Fibroblast of villous mesenchyme (primary cell): ENCODE data around the gene ELAVL1. TPM values are rescaled to one million over a fixed set of nuclear protein-coding genes. Genes with fewer than 3 reads are reported as not detected.
A peak's percentile ranks its signal among the peaks of the same experiment; 100 is the strongest.
"Not testable (repeated sequence)": the region's sequence is repeated elsewhere in the genome, so short reads cannot be mapped to it uniquely, and the experiment has no call there.

Experiments
- DNase-seq: peaks from one replicate; pipeline ENCODE4 v3.0.0-alpha.2; 2010; ENCODE audit warnings: low read depth
- H3K4me3 ChIP-seq: 2 replicates; pipeline ENCODE4 v1.5.1; 2011; ENCODE audit warnings: low read depth, mild to moderate bottlenecking, low read length
- total RNA-seq: library from RNA; depleted of rRNA; stranded (reverse); fragments of >200 nt; gene quantifications from 2 replicates; pipeline ENCODE4 v1.2.3, GENCODE V29; 2012
- TF ChIP-seq, protein P1 (sequence below): IDR thresholded peaks from 2 replicates; pipeline ENCODE4 v1.5.1; 2012; ENCODE audit warnings: low read depth, mild to moderate bottlenecking, low read length; ENCODE audit not compliant: insufficient read depth

The ELAVL1 gene
- total RNA-seq, 1 donor = 26.8 TPM

DNA sequence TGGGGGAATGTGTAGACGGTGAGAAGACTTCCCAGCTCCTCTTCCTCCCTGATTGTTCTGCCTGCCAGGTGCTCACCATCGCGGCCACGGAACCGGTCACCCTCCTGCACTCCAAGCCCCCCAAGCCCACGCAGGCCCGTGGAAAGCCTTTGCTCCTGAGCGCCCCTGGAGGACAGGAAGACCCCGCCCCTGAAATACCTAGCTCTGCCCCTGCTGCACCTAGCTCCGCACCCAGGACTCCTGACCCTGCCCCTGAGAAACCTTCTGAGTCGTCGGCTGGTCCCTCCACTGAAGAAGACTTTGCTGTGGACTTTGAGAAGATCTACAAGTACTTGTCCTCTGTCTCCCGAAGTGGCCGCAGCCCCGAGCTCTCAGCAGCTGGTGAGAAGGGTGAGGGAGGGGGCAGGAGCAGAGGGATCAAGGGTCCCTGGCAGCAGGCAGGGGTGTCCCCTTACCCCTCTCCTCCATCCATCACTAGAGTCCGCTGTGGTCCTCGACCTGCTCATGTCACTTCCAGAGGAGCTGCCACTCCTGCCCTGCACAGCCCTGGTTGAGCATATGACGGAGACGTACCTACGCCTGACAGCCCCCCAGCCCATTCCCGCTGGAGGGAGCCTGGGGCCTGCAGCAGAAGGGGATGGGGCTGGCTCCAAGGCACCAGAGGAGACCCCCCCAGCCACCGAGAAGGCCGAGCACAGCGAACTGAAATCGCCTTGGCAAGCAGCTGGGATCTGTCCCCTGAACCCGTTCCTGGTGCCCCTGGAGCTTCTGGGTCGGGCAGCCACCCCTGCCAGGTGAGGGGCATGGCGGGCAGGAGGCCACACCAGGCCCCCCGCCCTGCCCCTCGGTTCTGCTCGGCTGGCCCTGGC is 83.2 kb downstream of the ELAVL1 start:
- DNase-seq = no peak
- no peak overlapping the region for H3K4me3 ChIP-seq
- TF ChIP-seq, protein P1, sequence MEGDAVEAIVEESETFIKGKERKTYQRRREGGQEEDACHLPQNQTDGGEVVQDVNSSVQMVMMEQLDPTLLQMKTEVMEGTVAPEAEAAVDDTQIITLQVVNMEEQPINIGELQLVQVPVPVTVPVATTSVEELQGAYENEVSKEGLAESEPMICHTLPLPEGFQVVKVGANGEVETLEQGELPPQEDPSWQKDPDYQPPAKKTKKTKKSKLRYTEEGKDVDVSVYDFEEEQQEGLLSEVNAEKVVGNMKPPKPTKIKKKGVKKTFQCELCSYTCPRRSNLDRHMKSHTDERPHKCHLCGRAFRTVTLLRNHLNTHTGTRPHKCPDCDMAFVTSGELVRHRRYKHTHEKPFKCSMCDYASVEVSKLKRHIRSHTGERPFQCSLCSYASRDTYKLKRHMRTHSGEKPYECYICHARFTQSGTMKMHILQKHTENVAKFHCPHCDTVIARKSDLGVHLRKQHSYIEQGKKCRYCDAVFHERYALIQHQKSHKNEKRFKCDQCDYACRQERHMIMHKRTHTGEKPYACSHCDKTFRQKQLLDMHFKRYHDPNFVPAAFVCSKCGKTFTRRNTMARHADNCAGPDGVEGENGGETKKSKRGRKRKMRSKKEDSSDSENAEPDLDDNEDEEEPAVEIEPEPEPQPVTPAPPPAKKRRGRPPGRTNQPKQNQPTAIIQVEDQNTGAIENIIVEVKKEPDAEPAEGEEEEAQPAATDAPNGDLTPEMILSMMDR = no peak

DNA sequence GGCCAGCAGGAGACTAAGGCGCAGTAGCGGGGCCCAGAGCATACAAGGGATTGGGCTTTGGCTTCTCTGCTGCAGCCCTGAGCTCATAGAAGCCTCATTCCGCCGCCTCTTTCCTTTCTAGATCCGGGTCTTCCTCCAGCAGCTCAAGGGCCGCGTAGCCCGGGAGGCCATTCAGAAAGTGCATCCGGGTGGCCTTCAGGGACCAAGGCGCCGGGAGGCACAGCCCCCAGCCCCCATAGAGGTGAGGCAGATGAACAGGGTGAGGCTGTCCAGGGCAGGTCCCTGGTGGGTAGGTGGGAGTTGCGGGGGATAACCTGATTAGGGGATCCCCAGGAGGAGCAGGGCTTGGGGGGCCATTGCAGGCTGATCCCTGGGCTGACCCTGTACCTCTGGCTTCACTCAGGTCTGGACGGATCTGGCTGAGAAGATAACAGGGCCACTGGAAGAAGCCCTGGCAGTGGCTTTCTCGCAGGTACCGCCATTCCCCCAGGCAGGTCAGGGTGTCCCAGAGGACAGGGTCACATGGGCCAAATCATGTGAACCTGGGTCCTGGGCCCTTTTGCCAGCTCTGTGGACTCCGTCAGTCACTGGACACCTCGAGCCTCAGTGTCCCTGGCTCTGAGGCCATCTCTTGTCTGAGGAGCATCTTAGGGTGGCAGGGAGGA is 84.0 kb downstream of the ELAVL1 start:
- TF ChIP-seq, protein P1 = no peak
- H3K4me3 ChIP-seq = peak overlapping the region; percentile 66
- DNase-seq = no peak

DNA sequence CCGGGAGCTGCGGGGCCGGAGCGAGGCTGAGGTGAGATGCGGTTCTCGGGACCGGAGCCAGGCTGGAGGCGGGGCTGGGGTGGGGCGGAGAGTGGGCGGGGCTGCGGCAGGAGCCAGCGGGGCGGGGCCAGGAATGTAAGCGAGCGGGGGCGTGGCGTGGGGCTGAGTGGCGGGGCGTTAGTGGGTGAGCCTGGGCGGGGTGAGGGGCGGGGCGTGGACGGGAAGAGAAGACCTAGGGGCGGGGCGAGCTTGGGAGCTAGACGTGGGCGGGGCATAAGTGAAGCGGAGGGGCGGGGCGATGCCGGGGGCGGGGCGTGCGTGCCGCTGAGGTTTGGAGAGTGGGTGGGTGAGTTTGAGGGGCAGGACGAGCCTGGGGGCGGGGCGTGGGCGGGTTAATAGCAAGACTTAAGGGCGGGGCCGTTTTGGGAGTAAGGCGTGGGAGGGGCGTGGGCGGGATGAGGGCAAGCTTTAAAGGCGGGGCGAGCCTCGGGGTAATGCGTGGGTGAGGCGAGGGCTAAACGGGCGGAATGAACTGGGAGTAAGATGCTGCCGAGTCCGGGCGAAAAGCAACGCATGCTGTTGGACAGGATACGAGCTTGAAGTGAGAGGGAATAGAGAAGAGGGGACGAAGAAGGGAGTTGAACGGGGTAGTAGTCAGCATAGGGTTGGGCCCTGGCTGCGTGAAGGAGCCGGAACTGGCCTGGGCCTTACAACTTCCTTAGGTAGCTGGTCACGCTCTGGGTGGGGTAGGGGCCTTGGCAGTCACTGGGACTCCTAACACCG is 84.7 kb downstream of the ELAVL1 start:
- TF ChIP-seq, protein P1 = no peak
- DNase-seq = peak; percentile 99
- H3K4me3 ChIP-seq = peak overlapping the region; percentile 75

DNA sequence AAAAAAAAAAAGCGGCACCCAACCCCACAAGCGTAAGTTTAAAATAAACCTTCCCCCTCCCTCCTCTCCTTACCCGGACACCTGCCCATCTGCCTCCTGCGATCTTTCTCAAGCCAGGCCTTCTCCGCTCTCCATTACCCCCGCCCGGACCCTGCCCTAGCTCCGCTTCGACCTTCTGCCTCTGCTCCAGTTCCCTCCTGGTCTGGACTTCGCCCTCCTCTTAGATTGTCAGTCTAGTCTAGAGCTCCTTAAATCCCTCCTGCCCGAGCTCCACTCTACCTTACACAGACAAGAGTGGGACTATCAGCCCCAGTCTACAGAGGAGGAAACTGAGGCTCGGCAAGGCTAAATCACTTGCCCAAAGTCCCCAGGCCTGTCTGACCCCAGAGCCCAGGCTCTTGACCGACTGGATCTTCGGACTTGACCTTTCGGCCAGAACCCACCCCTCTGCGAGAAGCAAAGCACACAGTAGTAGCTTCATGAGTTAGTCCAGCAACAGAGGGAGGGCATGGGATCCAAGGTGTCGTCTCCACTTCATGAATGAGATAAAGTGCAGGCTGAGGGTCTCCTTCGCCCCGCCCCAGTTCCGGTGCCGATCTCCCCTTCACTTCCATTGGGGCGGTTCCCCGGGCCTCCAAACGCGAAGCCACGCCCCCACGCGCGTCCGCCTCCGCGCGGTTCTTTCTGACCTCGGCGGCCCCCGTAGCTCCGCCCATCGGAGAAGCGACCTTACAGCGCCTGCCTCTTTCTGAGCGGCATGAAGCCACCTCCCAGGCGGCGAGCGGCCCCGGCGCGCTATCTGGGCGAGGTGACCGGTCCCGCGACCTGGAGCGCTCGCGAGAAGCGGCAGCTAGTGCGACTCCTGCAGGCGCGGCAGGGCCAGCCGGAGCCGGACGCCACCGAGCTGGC is 85.6 kb downstream of the ELAVL1 start, which contains the start of gene SNAPC2:
Gene SNAPC2 (plus strand): TSS at position 729 of the 909 bp plus-strand sequence. CDS start 29 bp downstream, at position 758.
- H3K4me3 ChIP-seq = peak within 1 kb of the TSS; percentile 75
- DNase-seq = peak; percentile 95
- TF ChIP-seq, protein P1 = no peak

DNA sequence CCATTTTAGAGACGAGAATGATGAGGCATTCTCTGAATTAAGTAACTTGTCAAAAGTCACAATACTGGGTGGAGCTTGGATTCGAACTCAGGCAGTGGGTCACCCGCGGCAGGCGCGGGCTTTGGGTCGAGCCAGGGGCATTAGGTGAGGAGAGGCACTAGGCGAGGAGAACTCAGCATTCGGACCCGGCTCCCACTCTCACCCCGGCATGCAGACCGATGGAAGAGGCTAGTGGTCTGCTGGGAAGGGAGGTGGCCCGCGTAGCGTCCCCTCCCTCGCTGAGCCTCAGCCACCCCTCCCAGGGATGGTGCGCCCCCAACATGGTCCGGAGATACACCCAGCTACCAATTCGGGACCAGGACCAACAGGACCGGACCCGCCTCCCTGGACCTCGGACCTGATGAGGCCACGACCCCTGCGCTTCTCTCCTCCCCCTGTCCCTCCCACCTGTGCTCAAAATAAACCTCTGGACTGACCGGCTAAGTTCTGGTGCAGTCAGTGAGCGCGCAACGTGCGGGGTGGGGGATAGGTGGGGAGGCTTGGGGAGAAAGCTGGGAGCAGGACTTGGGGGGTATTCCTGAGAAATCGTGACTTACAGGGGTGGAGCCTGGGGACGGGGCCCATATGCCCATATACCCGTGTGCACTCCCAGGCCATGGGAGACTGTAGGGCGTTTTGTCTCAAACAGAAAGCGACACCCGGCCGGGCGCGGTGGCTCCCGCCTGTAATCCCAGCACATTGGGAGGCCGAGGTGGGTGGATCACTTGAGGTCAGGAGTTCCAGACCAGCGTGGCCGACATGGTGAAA is 86.6 kb downstream of the ELAVL1 start:
- H3K4me3 ChIP-seq = no peak overlapping the region
- TF ChIP-seq, protein P1 = no peak
- DNase-seq = no peak

DNA sequence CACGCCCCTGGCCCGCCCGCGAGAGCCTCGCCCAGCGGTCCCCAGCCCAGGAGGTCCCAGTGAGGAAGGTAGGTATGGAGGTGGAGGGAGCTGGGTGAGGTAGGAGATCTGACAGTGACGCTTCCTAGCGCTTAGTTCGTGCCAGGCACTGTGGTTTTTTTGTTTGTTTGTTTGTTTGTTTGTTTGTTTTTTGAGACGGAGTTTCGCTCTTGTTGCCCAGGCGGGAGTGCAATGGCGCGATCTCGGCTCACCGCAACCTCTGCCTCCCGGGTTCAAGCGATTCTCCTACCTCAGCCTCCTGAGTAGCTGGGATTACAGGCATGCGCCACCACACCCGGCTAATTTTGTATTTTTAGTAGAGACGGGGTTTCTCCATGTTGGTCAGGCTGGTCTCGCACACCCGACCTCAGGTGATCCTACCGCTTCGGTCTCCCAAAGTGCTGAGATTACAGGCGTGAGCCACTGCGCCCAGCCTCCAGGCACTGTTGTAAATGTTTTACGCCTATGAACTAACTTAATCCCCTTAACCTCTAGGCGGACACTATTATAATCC is 87.3 kb downstream of the ELAVL1 start:
- not testable (repeated sequence) for DNase-seq
- peak overlapping the region; percentile 52 for H3K4me3 ChIP-seq
